Uterus (tissue), 4 donors: ENCODE measurements around the gene SH2D7. TPM values are rescaled to one million over a fixed set of nuclear protein-coding genes. Genes with fewer than 3 reads are reported as not detected.

ENCODE experiments used
- DNase-seq, 2 donors: peaks; one replicate each; pipeline ENCODE4 v3.0.0-alpha.2; 2019 to 2020
- H3K27ac ChIP-seq, 2 donors: fragments of 200-600 bp; sonication (generic); 1 replicate in 1 of 2; 2 replicates in 1 of 2; pipeline ENCODE4 v1.5.1; 2016 to 2018
- H3K27me3 ChIP-seq, 2 donors: fragments of 200-600 bp; sonication (generic); one replicate each; pipeline ENCODE4 v1.5.1; 2018 to 2019; ENCODE audit warnings: control low read depth in 1 of 2
- H3K36me3 ChIP-seq, 2 donors: fragments of 200-600 bp; sonication (generic); one replicate each; pipeline ENCODE4 v1.5.1; 2019; ENCODE audit warnings: control low read depth in 1 of 2
- H3K4me1 ChIP-seq, 2 donors: fragments of 200-600 bp; sonication (generic); one replicate each; pipeline ENCODE4 v1.5.1; 2018 to 2019; ENCODE audit warnings: control low read depth in 1 of 2
- H3K4me3 ChIP-seq, 2 donors: fragments of 200-600 bp; sonication (generic); 1 replicate in 1 of 2; 2 replicates in 1 of 2; pipeline ENCODE4 v1.5.1; 2018 to 2019; ENCODE audit warnings: mild to moderate bottlenecking in 1 of 2
- H3K9me3 ChIP-seq, 2 donors: fragments of 200-600 bp; sonication (generic); one replicate each; pipeline ENCODE4 v1.5.1; 2019; ENCODE audit warnings: control low read depth in 1 of 2
- CTCF ChIP-seq, 4 experiments: fragments of 200-600 bp in 2 of 4; fragments of 450-650 bp in 2 of 4; sonication (generic) in 2 of 4; IDR thresholded peaks; one replicate each; pipeline ENCODE4 v1.5.1; 2016 to 2019; ENCODE audit warnings: antibody characterized with exemption in 4 of 4, mild to moderate bottlenecking in 2 of 4, moderate library complexity in 1 of 4
- POLR2A ChIP-seq, 2 donors: fragments of 450-650 bp; IDR thresholded peaks; one replicate each; pipeline ENCODE4 v1.6.1; 2016; ENCODE audit warnings: antibody characterized with exemption in 2 of 2, mild to moderate bottlenecking in 1 of 2, moderate library complexity in 1 of 2
- intact Hi-C: fragments of 100-400 bp; cut with DNase I; formaldehyde crosslinking; loops from one replicate; pipeline ENCODE4 v1.15.1; 2023; ENCODE audit warnings: low total_unique reads
- total RNA-seq, 4 donors: library from RNA; depleted of rRNA in 3 of 4; stranded (reverse); fragments of >200 nt in 3 of 4; gene quantifications; one replicate each; pipeline versions ENCODE4 v1.1.0 to v1.2.4, GENCODE V29; 2014 to 2023
- donor health status: DM: yes; HTN: yes; CAD: no.

SH2D7 gene
- total RNA-seq, 4 donors from 2014 or later = not detected

- peak in 1 of 4 experiments; percentile 5 for TF ChIP-seq CTCF (IDR thresholded peaks at IDR 0.05)
- no peak for TF ChIP-seq POLR2A (IDR thresholded peaks at IDR 0.05)
- H3K27me3 ChIP-seq = no peaks in the 10 kb centered on the region
- H3K36me3 ChIP-seq = no peaks in the 10 kb centered on the region
- intact Hi-C loops = no loop called here
- no peaks in the 10 kb centered on the region for H3K9me3 ChIP-seq
- H3K27ac ChIP-seq = peak overlapping the region; percentile 68 to 71
- DNase-seq = peak; percentile 51 to 64
- no peak overlapping the region for H3K4me3 ChIP-seq
- peaks cover 6 to 7% of the 10 kb centered on the region in 2 donors for H3K4me1 ChIP-seq
These were observed 44.4 kb upstream of the SH2D7 start for GRCh38 chr15:78047761-78048627.

- peak overlapping the region; percentile 68 to 71 for H3K27ac ChIP-seq
- no peak for DNase-seq
- H3K4me3 ChIP-seq = no peak overlapping the region
- intact Hi-C loops = no loop called here
- no peak for TF ChIP-seq POLR2A (IDR thresholded peaks at IDR 0.05)
- TF ChIP-seq CTCF (IDR thresholded peaks at IDR 0.05) = no peak
- H3K9me3 ChIP-seq = no peaks in the 10 kb centered on the region
- no peaks in the 10 kb centered on the region for H3K36me3 ChIP-seq
- no peaks in the 10 kb centered on the region for H3K27me3 ChIP-seq
- H3K4me1 ChIP-seq = peaks cover 6 to 7% of the 10 kb centered on the region in 2 donors
These were observed 43.8 kb upstream of the SH2D7 start for GRCh38 chr15:78048628-78048920.

- no peaks in the 10 kb centered on the region for H3K27me3 ChIP-seq
- H3K27ac ChIP-seq = peak overlapping the region; percentile 68 to 71
- H3K36me3 ChIP-seq = no peaks in the 10 kb centered on the region
- no peak for DNase-seq
- TF ChIP-seq POLR2A (IDR thresholded peaks at IDR 0.05) = no peak
- no peak for TF ChIP-seq CTCF (IDR thresholded peaks at IDR 0.05)
- intact Hi-C loops = no loop called here
- no peaks in the 10 kb centered on the region for H3K9me3 ChIP-seq
- H3K4me1 ChIP-seq = peaks cover 6 to 11% of the 10 kb centered on the region in 2 donors
- H3K4me3 ChIP-seq = no peak overlapping the region
These were observed 42.5 kb upstream of the SH2D7 start for GRCh38 chr15:78049691-78050440.

- intact Hi-C loops = no loop called here
- Histone ChIP-seq H3K36me3 (no peaks in the 10 kb centered on the region), H3K27ac (peak overlapping the region; percentile 68 to 71), H3K4me3 (no peak overlapping the region), H3K27me3 (no peaks in the 10 kb centered on the region), H3K9me3 (no peaks in the 10 kb centered on the region), H3K4me1 (peaks cover 6 to 11% of the 10 kb centered on the region in 2 donors)
- TF ChIP-seq CTCF (IDR thresholded peaks at IDR 0.05) (no peak), POLR2A (IDR thresholded peaks at IDR 0.05) (no peak)
- no peak for DNase-seq
These were observed 41.9 kb upstream of the SH2D7 start for GRCh38 chr15:78050441-78050809.

GRCh38 chr15:78050826-78051225 lies 41.5 kb upstream of the SH2D7 start:
- DNase-seq = no peak
- H3K9me3 ChIP-seq = no peaks in the 10 kb centered on the region
- no peak overlapping the region for H3K4me3 ChIP-seq
- TF ChIP-seq CTCF (IDR thresholded peaks at IDR 0.05) (no peak), POLR2A (IDR thresholded peaks at IDR 0.05) (no peak)
- peaks cover 6 to 11% of the 10 kb centered on the region in 2 donors for H3K4me1 ChIP-seq
- no peaks in the 10 kb centered on the region for H3K36me3 ChIP-seq
- intact Hi-C loops = no loop called here
- peak overlapping the region; percentile 68 to 71 for H3K27ac ChIP-seq
- no peaks in the 10 kb centered on the region for H3K27me3 ChIP-seq
